IPS-18c (cell line): ENCODE measurements around the gene CEP250.
"Not testable (repeated sequence)": the region's sequence is repeated elsewhere in the genome, so short reads cannot be mapped to it uniquely, and the experiment has no call there.

Experiments
- H3K4me3 ChIP-seq: 2 replicates; pipeline ENCODE4 v1.7.0; 2013; ENCODE audit warnings: low read depth, mild to moderate bottlenecking, low read length, moderate library complexity; ENCODE audit not compliant: insufficient read depth
- H3K9me3 ChIP-seq: one replicate; pipeline ENCODE4 v1.6.1; 2013; ENCODE audit warnings: mild to moderate bottlenecking, low read length, moderate library complexity; ENCODE audit not compliant: control insufficient read depth, insufficient read depth

Gene CEP250

DNA sequence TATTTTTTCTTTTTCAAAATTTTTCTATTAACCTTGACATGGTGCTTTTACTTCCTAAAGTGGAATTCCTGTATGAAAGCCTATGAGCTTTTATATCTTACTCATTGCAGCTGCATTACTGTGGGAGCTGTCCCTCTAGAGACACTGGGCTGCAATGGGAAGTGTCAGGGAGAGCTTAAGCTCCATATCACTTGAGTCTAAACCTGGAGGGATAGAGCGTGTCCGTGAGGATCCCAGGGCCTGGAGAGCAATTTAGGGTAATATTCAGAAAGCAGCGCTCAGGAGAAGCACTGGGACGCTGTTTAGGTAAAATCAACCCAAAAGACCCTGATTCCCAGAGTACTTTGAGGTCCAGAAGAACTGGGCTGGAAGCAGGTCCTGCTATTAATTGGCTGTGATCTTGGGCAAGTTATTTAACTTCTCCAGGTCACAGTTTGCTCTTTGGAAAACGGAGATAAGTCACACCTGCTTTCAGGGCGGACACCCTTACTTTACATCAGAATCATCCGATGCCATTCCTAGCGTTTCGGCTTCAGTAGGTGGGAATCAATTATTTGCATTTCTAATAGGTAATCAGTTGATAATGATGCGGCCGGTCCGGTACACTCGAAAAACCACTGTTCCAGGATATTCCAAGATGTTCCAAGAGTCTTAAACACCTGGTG is 85.9 kb downstream of the CEP250 start:
- H3K4me3 ChIP-seq: peak overlapping the region; percentile 94; the same call in 1 of the 2 replicates
- no peaks in the 10 kb centered on the region for H3K9me3 ChIP-seq

DNA sequence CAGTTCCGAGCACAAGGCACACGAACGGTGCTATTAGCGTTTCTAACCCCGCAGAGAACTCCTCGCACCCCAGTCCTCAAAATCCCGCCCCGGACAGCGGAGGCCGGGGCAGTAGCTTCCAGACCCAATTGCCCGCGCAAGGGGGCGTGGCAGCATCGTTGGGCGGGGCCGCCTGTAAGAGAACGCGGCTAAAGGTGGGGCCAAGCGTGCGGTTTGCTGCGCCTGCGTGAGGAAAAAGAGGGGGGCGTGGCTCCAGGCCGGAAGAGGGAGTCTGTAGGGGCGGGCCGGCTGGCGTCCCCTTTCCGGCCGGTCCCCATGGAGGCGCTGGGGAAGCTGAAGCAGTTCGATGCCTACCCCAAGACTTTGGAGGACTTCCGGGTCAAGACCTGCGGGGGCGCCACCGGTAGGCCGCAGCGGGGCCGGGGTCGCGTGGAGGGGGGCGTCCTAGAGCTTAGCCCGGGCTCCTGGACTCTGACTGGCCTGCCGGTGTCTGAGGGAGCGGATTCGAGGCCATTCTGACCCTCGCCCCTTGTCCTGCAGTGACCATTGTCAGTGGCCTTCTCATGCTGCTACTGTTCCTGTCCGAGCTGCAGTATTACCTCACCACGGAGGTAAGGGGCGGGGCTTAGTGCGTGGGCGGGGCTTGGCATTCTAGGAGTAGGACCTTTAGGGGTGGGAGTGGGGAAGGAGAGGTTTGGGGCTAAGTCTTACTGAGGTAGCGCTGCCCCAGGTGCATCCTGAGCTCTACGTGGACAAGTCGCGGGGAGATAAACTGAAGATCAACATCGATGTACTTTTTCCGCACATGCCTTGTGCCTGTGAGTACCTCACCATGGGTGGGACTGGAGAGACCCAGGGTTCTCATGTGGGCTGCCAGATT is 86.6 kb downstream of the CEP250 start, which contains the start of gene ERGIC3:
TSS of gene ERGIC3 (plus strand) at position 296 of the 880 bp plus-strand sequence. CDS start at position 316, 20 bp downstream.
- no peaks in the 10 kb centered on the region for H3K9me3 ChIP-seq
- H3K4me3 ChIP-seq: peak within 1 kb of the TSS; percentile 94

DNA sequence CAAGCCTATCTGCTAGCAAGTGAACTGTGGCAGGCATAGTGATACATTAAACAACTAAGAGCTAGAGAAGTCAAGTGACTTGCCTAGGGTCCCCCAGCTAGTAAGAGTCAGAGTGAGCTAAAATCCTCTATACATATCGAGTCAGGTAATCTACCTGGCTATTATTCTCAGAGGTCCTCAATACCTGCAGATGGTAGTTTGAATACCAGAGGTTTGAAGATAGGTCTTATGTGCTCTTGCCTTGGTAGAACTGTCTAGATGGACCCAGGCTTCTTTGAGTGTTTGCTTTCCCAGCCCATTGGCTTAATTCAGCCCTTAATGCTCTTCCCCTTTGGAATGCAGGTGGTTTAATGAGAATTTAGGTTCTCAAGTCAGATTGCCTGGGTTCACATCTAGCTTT is 87.6 kb downstream of the CEP250 start:
- Histone ChIP-seq H3K4me3 (0 out of 2 replicates have a peak overlapping the region, but pooled peaks have one; percentile 94), H3K9me3 (no peaks in the 10 kb centered on the region)

DNA sequence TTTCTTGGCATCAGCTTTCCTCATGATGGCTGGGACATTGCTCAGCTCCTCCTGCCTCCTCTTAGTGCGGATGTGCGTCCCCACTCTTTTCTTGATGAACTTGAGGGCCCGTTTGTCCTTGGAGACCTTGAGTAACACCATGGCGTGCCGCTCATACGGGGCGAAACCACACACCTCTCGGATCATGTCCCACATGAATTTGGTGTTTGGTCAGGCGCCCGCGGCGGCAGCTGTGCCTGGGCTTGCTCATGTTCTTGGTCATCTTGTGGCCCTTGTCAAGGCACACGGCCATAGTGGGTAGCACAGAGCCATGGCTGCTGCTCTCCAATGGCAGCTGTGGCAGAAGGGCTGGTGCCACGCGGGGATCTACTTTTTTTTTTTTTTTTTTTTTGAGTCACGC is 89.0 kb downstream of the CEP250 start:
- Histone ChIP-seq H3K9me3 (no peaks in the 10 kb centered on the region), H3K4me3 (no peak overlapping the region)

DNA sequence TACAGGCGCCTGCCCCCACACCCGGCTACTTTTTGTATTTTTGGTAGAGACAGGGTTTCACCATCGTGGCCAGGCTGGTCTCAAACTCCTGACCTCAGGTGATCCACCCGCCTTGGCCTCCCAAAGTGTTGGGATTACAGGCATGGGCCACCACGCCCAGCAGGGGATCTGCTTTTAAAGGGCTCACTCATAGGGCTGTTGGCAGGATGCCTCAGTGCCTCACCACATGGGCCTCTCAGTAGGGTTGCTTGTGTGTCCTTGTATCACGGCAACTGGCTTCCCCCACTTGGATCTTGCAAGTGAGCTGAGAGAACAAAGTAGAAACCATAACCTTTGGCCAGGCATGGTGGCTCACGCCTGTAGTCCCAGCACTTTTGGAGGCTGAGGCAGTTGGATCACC is 89.5 kb downstream of the CEP250 start:
- not testable (repeated sequence) for H3K9me3 ChIP-seq, H3K4me3 ChIP-seq

DNA sequence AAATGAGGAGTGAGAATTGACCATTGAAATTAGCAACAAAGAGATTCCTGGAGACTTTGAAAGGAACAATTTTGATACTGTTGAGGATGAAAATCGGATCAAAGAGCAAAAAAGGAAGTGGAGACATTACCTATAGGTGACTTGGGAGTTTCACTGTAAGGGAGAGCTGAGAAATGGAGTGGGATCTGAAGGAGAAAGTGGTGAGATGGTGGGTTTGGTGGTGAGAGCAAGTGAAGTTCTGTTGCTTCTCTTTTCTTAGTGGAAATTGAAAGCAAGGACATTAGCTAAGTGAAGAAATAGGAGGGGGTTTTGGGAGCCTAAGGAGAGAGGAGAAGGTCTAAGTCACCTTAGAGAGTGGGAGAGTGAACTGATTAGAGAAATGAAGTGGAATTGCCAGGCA is 90.7 kb downstream of the CEP250 start:
- H3K9me3 ChIP-seq: no peaks in the 10 kb centered on the region
- no peak overlapping the region for H3K4me3 ChIP-seq

DNA sequence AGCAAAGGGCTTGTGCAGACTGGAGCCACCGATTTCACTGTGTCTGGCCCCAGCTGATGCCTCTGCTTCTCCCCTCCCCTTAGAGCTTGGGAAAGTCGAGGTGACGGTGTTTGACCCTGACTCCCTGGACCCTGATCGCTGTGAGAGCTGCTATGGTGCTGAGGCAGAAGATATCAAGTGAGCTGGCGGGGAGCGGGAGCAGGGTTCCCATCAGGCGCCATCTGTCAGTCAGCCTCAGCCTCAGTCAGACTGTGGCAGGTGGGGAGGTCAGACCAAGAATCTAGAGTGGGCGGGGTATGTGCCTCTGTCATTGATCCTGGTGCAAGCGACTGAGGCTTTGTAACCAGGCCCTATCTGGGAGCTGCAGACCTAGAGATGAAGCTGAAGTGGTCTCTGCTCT is 91.9 kb downstream of the CEP250 start:
- Histone ChIP-seq H3K4me3 (no peak overlapping the region), H3K9me3 (no peaks in the 10 kb centered on the region)

DNA sequence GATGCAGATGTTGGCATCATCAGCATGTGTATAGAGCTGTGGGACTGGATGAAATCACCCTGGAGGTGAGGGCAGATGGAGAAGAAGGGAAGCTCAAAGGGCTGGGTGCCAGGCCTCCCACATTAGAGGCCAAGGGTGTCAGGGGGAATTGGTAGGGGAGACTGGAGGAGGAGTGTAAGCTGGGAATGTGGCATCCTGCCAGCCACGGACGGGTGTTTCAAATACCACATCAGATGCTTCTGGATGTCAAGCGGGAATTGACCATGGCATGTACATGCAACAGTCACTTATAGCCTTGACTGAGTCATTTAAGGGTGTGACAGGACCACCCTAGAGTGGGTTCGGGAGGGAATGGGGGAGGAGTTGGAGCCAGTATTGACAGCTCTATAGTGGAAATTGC is 96.1 kb downstream of the CEP250 start:
- H3K9me3 ChIP-seq: no peaks in the 10 kb centered on the region
- no peak overlapping the region for H3K4me3 ChIP-seq

DNA sequence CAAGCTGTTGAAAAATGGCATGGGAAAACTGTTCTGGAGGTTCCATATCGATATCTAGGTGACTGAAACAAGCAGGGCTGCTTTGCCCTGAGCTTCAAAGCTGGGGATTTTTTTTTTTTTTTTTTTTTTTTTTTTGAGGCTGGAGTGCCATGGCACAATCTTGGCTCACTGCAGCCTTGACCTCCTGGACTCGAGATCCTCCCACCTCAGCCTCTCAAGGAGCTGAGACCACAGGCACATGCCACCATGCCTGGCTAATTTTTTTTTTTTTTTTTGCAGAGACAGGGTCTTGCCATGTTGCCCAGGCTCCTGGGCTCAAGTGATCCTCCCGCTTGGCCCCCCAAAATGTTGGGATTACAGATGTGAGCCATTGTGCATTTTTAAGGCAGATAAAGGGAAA is 97.5 kb downstream of the CEP250 start:
- no peak overlapping the region for H3K4me3 ChIP-seq

DNA sequence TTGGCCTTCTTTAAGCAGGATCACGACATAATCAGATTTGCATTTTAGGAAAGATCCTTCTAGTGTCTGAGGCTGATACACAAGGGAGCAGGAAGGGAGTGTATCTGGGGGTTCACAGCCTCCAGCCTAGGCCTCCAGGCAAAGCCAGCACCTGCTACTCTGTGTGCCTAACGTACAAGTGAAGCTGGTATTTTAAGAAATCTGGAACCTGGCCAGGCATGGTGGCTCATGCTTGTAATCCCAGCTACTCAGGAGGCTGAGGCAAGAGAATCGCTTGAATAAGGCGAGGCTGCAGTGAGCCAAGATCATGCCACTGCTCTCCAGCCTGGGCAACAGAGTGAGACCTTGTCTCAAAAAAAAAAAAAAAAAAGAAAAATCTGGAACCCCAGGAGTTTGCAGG is 100.1 kb downstream of the CEP250 start:
- not testable (repeated sequence) for H3K4me3 ChIP-seq, H3K9me3 ChIP-seq

More for the DNA sequence above, 97.5 kb downstream of the CEP250 start:
- H3K9me3 ChIP-seq: no peaks in the 10 kb centered on the region

DNA sequence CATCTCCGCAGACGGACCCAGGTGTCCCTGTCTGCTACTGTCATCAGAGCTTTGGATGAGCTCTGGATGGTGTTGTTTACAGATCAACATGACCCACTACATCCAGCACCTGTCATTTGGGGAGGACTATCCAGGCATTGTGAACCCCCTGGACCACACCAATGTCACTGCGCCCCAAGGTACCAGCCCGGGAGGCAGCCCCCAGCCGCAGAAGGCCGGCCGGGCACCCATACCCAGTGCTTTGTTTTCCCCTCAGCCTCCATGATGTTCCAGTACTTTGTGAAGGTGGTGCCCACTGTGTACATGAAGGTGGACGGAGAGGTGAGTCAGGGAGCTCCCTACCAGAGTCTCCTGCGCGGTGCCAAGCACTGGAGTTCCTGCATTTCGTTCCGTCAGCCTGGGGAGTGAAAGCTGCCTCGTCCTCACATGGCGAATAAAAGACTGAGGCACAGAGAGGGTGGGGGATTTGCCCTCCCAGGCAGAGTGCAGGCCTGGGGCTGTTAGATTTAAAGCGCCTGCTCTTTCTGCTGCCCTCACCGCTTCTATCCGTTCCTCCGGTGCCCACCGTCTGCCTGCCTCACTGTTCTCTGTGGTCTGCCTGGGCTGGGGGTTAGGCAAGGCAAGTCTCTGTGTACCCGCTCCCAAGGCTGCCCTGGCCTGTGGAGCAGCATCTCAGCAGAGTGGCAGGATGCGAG is 100.7 kb downstream of the CEP250 start:
- no peaks in the 10 kb centered on the region for H3K9me3 ChIP-seq
- no peak overlapping the region for H3K4me3 ChIP-seq

DNA sequence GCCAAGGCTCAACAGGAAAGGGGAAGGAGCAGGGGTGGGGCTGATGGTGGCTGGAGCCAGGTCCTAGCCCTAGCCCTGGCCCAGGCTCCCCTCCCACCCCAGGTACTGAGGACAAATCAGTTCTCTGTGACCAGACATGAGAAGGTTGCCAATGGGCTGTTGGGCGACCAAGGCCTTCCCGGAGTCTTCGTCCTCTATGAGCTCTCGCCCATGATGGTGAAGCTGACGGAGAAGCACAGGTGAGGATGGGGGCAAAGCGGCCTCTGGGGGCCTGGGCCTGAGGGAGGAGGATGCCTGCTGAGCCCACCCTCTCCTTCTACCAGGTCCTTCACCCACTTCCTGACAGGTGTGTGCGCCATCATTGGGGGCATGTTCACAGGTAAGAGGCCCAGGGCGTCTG is 101.5 kb downstream of the CEP250 start:
- Histone ChIP-seq H3K4me3 (no peak overlapping the region), H3K9me3 (no peaks in the 10 kb centered on the region)

DNA sequence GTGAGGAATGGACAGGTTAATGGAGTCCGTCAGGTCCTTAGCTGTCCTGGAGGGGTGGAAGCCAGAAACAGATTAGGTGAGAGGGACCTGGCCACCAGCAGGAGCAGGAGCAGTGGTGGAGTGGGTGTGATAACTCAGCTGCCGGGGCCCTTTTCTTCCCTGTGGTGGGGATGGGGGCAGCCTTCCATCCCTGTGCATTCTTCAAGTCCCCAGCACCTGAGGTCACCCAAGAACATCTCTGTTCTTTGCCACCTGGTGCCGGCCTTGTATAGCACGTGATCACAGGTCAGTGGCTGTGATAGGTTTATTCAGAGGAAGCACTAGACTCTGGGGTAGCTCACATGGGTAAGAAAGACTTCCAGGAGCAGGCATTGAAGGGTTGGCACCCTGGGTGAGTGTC is 103.1 kb downstream of the CEP250 start:
- H3K4me3 ChIP-seq: no peak overlapping the region
- H3K9me3 ChIP-seq: peaks cover 2% of the 10 kb centered on the region

DNA sequence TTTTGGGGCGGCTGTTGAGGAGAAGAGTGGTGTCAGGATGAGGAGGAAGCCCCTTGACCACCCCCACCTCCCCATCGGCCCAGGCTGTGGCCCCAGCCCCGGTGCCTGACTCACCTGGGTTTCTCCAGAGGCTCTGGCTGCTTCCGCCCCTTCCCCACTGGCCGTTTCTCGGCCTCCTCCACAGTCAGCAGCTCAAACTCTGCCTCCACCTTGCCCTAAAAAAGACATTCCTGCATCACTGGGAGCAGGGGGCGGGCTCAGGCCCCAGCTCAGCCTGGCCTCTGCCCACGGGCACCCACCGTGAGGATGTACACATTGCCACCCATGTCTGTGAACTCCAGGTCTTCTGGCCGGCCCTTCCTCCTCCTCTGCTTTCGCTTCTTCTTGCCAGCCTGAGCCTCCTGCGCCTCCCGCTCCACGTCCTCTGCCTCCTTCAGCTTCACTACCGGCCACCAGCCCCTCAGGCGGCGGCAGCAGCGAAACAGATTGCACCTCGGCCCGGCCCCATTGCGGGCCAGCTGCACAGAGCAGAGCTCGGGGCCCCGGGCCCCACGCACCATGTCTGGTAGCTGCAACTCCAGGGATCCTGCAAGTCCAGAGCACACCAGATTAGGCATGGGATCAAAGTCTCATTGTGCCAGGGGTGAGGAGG is 103.8 kb downstream of the CEP250 start:
- Histone ChIP-seq H3K9me3 (peaks cover 2% of the 10 kb centered on the region), H3K4me3 (no peak overlapping the region)

DNA sequence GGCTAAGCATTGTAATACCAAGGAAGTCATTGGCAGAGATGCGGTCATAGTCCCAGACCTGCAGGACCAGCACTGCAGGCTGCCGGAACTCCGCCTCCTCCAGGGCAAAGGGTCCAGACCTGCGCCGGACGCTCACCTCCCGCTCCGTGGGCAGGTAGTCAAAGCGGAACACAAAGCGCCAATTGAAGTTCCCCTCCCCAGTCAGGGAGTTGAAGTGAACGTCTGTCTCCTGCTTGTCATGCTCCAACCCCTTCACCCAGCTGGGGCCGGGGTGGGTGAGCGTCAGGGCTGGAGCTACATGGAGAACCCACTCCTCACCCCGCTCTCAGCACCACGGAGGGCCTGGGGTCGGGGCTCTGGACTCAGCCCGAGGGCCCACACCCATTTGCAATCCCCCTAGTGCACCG is 104.7 kb downstream of the CEP250 start:
- peaks cover 2% of the 10 kb centered on the region for H3K9me3 ChIP-seq
- H3K4me3 ChIP-seq: no peak overlapping the region

DNA sequence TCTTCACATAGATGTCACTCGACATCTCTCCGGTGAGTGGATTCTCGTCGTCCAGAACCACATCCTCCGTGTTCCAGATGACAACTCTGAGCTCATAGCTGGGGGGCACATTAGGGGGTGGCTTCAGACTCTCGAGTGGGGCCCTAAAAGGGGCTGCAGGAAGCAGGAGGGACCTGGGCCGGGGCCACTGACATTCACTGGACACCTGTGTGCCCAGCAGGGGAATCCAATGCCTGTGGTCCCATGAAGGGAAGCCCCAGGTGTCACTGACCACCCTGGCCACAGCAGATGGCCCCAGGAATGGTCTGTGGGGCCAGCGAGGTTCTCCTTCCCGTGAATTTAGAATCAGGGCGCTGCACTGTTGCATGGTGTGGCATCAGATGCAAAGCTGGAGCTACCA is 105.1 kb downstream of the CEP250 start:
- Histone ChIP-seq H3K9me3 (peaks cover 2% of the 10 kb centered on the region), H3K4me3 (no peak overlapping the region)

DNA sequence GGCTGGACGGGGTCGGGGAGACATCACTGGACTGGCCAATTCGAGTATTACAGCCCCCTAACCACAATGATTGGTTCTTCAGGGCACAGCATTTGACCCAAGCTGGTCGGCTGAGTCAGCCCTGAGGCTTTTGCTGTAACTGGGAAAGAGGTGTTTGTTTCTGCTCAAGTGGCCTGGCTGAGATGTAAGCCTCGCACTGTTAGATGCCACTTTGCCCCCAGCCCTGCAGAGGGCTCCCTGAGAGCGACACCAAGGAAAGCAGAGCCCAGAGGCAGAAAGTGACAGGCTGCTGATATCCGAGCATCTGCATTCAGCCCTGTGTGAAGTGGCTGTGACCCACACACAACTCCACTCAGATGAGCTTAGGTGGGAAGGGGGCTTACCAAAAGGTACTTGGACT is 105.9 kb downstream of the CEP250 start:
- peaks cover 2% of the 10 kb centered on the region for H3K9me3 ChIP-seq
- no peak overlapping the region for H3K4me3 ChIP-seq
